ENCODE measurements around the gene PCDHGA10. TPM values are rescaled to one million over a fixed set of nuclear protein-coding genes. Genes with fewer than 3 reads are reported as not detected.
"Not testable (repeated sequence)": the region's sequence is repeated elsewhere in the genome, so short reads cannot be mapped to it uniquely, and the experiment has no call there.

PCDHGA10 gene
- total RNA-seq, 1 donor from 2014 or later: 22.4 TPM

DNA sequence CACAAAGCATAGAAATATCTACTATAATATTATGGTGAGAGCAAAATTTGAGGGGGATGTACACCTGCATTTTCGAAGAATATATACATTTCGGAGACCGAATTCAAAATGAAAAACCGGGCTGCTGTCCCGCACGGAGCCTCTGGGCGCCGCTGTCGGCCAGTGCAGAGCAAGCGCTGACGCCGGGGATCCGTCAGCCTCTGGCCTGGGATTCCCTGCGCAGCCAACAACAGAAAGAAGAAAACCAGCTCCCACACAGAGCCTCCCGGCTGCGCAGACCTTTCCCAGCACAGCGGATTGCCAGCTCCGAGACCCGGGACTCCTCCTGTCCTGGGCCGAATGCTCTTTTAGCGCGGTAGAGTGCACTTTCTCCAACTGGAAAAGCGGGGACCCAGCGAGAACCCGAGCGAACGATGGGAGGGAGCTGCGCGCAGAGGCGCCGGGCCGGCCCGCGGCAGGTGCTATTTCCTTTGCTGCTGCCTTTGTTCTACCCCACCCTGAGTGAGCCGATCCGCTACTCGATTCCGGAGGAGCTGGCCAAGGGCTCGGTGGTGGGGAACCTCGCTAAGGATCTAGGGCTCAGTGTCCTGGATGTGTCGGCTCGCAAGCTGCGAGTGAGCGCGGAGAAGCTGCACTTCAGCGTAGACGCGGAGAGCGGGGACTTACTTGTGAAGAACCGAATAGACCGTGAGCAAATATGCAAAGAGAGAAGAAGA is 4.8 kb upstream of the PCDHGA10 start, which contains the start of gene PCDHGB6:
TSS of gene PCDHGB6 (plus strand) at position 232 of the 716 bp plus-strand sequence. CDS start at position 414, 182 bp downstream.
- Mint-ChIP-seq H3K4me1 (ENCODE audit: unreplicated experiment) (peaks cover 23% of the 10 kb centered on the region), H3K9me3 (ENCODE audit: unreplicated experiment) (peaks cover 13% of the 10 kb centered on the region), H3K36me3 (ENCODE audit: unreplicated experiment) (peaks cover 37% of the 10 kb centered on the region), H3K4me3 (ENCODE audit: unreplicated experiment) (peak within 1 kb of the TSS; percentile 86), H3K27ac (ENCODE audit: unreplicated experiment) (peak within 1 kb of the TSS; percentile 97)
- peak; percentile 92 for DNase-seq (ENCODE audit: extremely low spot score, unreplicated experiment)
- H3K27me3 Mint-ChIP-seq (ENCODE audit: unreplicated experiment): not testable (repeated sequence)
- TF ChIP-seq, protein P1, sequence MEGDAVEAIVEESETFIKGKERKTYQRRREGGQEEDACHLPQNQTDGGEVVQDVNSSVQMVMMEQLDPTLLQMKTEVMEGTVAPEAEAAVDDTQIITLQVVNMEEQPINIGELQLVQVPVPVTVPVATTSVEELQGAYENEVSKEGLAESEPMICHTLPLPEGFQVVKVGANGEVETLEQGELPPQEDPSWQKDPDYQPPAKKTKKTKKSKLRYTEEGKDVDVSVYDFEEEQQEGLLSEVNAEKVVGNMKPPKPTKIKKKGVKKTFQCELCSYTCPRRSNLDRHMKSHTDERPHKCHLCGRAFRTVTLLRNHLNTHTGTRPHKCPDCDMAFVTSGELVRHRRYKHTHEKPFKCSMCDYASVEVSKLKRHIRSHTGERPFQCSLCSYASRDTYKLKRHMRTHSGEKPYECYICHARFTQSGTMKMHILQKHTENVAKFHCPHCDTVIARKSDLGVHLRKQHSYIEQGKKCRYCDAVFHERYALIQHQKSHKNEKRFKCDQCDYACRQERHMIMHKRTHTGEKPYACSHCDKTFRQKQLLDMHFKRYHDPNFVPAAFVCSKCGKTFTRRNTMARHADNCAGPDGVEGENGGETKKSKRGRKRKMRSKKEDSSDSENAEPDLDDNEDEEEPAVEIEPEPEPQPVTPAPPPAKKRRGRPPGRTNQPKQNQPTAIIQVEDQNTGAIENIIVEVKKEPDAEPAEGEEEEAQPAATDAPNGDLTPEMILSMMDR (IDR thresholded peaks at IDR 0.05): peak; percentile 89

- no peaks in the 10 kb centered on the region for H3K27me3 Mint-ChIP-seq (ENCODE audit: unreplicated experiment)
- peaks cover 28% of the 10 kb centered on the region for H3K4me1 Mint-ChIP-seq (ENCODE audit: unreplicated experiment)
- TF ChIP-seq, protein P1 (IDR thresholded peaks at IDR 0.05): no peak
- peaks cover 54% of the 10 kb centered on the region for H3K36me3 Mint-ChIP-seq (ENCODE audit: unreplicated experiment)
- H3K9me3 Mint-ChIP-seq (ENCODE audit: unreplicated experiment): peaks cover 18% of the 10 kb centered on the region
- H3K4me3 Mint-ChIP-seq (ENCODE audit: unreplicated experiment): peak overlapping the region; percentile 63
- DNase-seq (ENCODE audit: extremely low spot score, unreplicated experiment): no peak
- peak overlapping the region; percentile 63 for H3K27ac Mint-ChIP-seq (ENCODE audit: unreplicated experiment)
Observed at GRCh38 chr5:141409598-141410306, 3.0 kb upstream of the PCDHGA10 start.

- Mint-ChIP-seq H3K4me1 (ENCODE audit: unreplicated experiment) (peaks cover 28% of the 10 kb centered on the region), H3K27ac (ENCODE audit: unreplicated experiment) (no peak overlapping the region), H3K4me3 (ENCODE audit: unreplicated experiment) (peak overlapping the region; percentile 50), H3K36me3 (ENCODE audit: unreplicated experiment) (peaks cover 66% of the 10 kb centered on the region), H3K27me3 (ENCODE audit: unreplicated experiment) (no peaks in the 10 kb centered on the region), H3K9me3 (ENCODE audit: unreplicated experiment) (peaks cover 29% of the 10 kb centered on the region)
- DNase-seq (ENCODE audit: extremely low spot score, unreplicated experiment): no peak
- TF ChIP-seq, protein P1 (IDR thresholded peaks at IDR 0.05): no peak
Observed at GRCh38 chr5:141411575-141411974, 1.2 kb upstream of the PCDHGA10 start.

GRCh38 chr5:141413540-141414069 is 818 bp downstream of the PCDHGA10 start:
- TF ChIP-seq, protein P1 (IDR thresholded peaks at IDR 0.05): no peak
- H3K4me3 Mint-ChIP-seq (ENCODE audit: unreplicated experiment): peak overlapping the region; percentile 76

GRCh38 chr5:141414548-141415274 is 1.9 kb downstream of the PCDHGA10 start:
- H3K4me3 Mint-ChIP-seq (ENCODE audit: unreplicated experiment): not testable (repeated sequence)
- H3K9me3 Mint-ChIP-seq (ENCODE audit: unreplicated experiment): peaks cover 34% of the 10 kb centered on the region
- H3K36me3 Mint-ChIP-seq (ENCODE audit: unreplicated experiment): peaks cover 65% of the 10 kb centered on the region

More at GRCh38 chr5:141413540-141414069, 818 bp downstream of the PCDHGA10 start:
- Mint-ChIP-seq H3K27ac (ENCODE audit: unreplicated experiment) (peak overlapping the region; percentile 84), H3K9me3 (ENCODE audit: unreplicated experiment) (peaks cover 31% of the 10 kb centered on the region), H3K36me3 (ENCODE audit: unreplicated experiment) (peaks cover 69% of the 10 kb centered on the region), H3K27me3 (ENCODE audit: unreplicated experiment) (no peaks in the 10 kb centered on the region), H3K4me1 (ENCODE audit: unreplicated experiment) (peaks cover 22% of the 10 kb centered on the region)
- no peak for DNase-seq (ENCODE audit: extremely low spot score, unreplicated experiment)

DNA sequence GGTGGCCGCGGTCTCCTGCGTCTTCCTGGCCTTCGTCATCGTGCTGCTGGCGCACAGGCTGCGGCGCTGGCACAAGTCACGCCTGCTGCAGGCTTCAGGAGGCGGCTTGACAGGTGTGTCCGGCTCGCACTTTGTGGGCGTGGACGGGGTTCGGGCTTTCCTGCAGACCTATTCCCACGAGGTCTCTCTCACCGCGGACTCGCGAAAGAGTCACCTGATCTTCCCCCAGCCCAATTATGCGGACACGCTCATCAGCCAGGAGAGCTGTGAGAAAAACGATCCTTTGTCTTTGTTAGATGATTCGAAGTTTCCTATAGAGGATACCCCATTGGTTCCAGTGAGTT is 2.5 kb downstream of the PCDHGA10 start:
- not testable (repeated sequence) for DNase-seq (ENCODE audit: extremely low spot score, unreplicated experiment); H3K4me3 Mint-ChIP-seq (ENCODE audit: unreplicated experiment); H3K27me3 Mint-ChIP-seq (ENCODE audit: unreplicated experiment); H3K27ac Mint-ChIP-seq (ENCODE audit: unreplicated experiment)
- Mint-ChIP-seq H3K36me3 (ENCODE audit: unreplicated experiment) (peaks cover 67% of the 10 kb centered on the region), H3K9me3 (ENCODE audit: unreplicated experiment) (peaks cover 32% of the 10 kb centered on the region), H3K4me1 (ENCODE audit: unreplicated experiment) (peaks cover 20% of the 10 kb centered on the region)

More at GRCh38 chr5:141414548-141415274, 1.9 kb downstream of the PCDHGA10 start:
- not testable (repeated sequence) for H3K27me3 Mint-ChIP-seq (ENCODE audit: unreplicated experiment); H3K27ac Mint-ChIP-seq (ENCODE audit: unreplicated experiment); DNase-seq (ENCODE audit: extremely low spot score, unreplicated experiment)
- H3K4me1 Mint-ChIP-seq (ENCODE audit: unreplicated experiment): peaks cover 22% of the 10 kb centered on the region
